Gastroesophageal sphincter (tissue), 4 donors: ENCODE measurements around the gene EML1. TPM values are rescaled to one million over a fixed set of nuclear protein-coding genes. Genes with fewer than 3 reads are reported as not detected.

Experiments used
- ATAC-seq: fragments of 150-250 bp; one replicate; pipeline ENCODE4 v1.9.1; 2016; ENCODE audit warnings: mild to moderate bottlenecking, moderate library complexity
- H3K27ac ChIP-seq, 4 donors: fragments of 200-600 bp; sonication (generic) in 3 of 4; 1 replicate in 3 of 4; 2 replicates in 1 of 4; pipeline ENCODE4 v1.5.1; 2016 to 2019
- H3K27me3 ChIP-seq: fragments of 200-600 bp; sonication (generic); one replicate; pipeline ENCODE4 v1.5.1; 2019
- H3K36me3 ChIP-seq, 2 donors: fragments of 200-600 bp; sonication (generic); one replicate each; pipeline ENCODE4 v1.5.1; 2019; ENCODE audit warnings: control low read depth in 1 of 2
- H3K4me1 ChIP-seq, 3 donors: fragments of 200-600 bp; sonication (generic); 1 replicate in 2 of 3; 2 replicates in 1 of 3; pipeline ENCODE4 v1.5.1; 2016 to 2019; ENCODE audit warnings: control low read depth in 2 of 3
- H3K4me3 ChIP-seq, 2 donors: fragments of 200-600 bp; sonication (generic); one replicate each; pipeline ENCODE4 v1.5.1; 2019; ENCODE audit warnings: mild to moderate bottlenecking in 1 of 2, moderate library complexity in 1 of 2
- H3K9me3 ChIP-seq, 3 donors: fragments of 200-600 bp; sonication (generic); one replicate each; pipeline ENCODE4 v1.5.1; 2017 to 2019; ENCODE audit warnings: control low read depth in 2 of 3
- CTCF ChIP-seq, 4 experiments: fragments of 200-600 bp in 2 of 4; fragments of 450-650 bp in 2 of 4; sonication (generic) in 1 of 4; IDR thresholded peaks; one replicate each; pipeline ENCODE4 v1.5.1; 2017 to 2019; ENCODE audit warnings: antibody characterized with exemption in 4 of 4, mild to moderate bottlenecking in 2 of 4, moderate library complexity in 2 of 4
- EP300 ChIP-seq: sonication (generic); formaldehyde crosslinking; IDR thresholded peaks from one replicate; pipeline ENCODE4 v1.6.1; 2017; ENCODE audit warnings: antibody characterized with exemption, mild to moderate bottlenecking
- POLR2A ChIP-seq, 2 donors: fragments of 450-650 bp; IDR thresholded peaks; one replicate each; pipeline ENCODE4 v1.6.1; 2017; ENCODE audit warnings: antibody characterized with exemption in 2 of 2, mild to moderate bottlenecking in 2 of 2, moderate library complexity in 1 of 2
- POLR2AphosphoS5 ChIP-seq: sonication (generic); formaldehyde crosslinking; IDR thresholded peaks from one replicate; pipeline ENCODE4 v1.6.1; 2017; ENCODE audit warnings: antibody characterized with exemption
- WGBS, 2 donors: methylation state at CpG; one replicate each; pipeline ENCODE4 v1.1.5; 2018; ENCODE audit warnings: low coverage in 1 of 2; 5-methylcytosine and 5-hydroxymethylcytosine counted together
- total RNA-seq, 4 donors: library from RNA; depleted of rRNA; stranded (reverse); fragments of >200 nt; gene quantifications; one replicate each; pipeline ENCODE4 v1.1.0, GENCODE V29; 2016

EML1 gene
- total RNA-seq, 4 donors from 2014 or later, result 121 to 206 (median 136) TPM

- Histone ChIP-seq H3K27me3 (no peaks in the 10 kb centered on the region), H3K9me3 (no peaks in the 10 kb centered on the region), H3K4me3 (no peak overlapping the region), H3K36me3 (no peaks in the 10 kb centered on the region), H3K27ac (peak overlapping the region in 3 of 4 donors; percentile 86 to 93 (median 90)), H3K4me1 (peaks cover 3 to 97% (median 58%) of the 10 kb centered on the region in 3 donors)
- WGBS, 2 donors, result 90% methylated on average over 11 of the region's 21 CpGs; no CpG with 5 or more reads in 1 of the 2 donors
- ATAC-seq, result no peak
- no peak for TF ChIP-seq POLR2A (IDR thresholded peaks at IDR 0.05)
- no peak for TF ChIP-seq EP300
- no peak for TF ChIP-seq CTCF (IDR thresholded peaks at IDR 0.05)
- TF ChIP-seq POLR2AphosphoS5, result no peak
Measured at GRCh38 chr14:99756796-99757195, 36.4 kb upstream of the EML1 start.

GRCh38 chr14:99757331-99758070, 35.7 kb upstream of the EML1 start:
- Histone ChIP-seq H3K9me3 (no peaks in the 10 kb centered on the region), H3K4me1 (peaks cover 0 to 90% (median 51%) of the 10 kb centered on the region in 3 donors), H3K36me3 (no peaks in the 10 kb centered on the region), H3K4me3 (no peak overlapping the region), H3K27me3 (no peaks in the 10 kb centered on the region), H3K27ac (peak overlapping the region in 3 of 4 donors; percentile 28 to 90 (median 86))
- TF ChIP-seq POLR2AphosphoS5, result peak; percentile 87
- no peak for TF ChIP-seq EP300
- WGBS, 2 donors, result 57 to 60% methylated on average over 6 to 12 of the region's 12 CpGs
- ATAC-seq, result no peak

- no peak for TF ChIP-seq POLR2A (IDR thresholded peaks at IDR 0.05)
- peak; percentile 66 for TF ChIP-seq POLR2AphosphoS5
- H3K4me3 ChIP-seq, result no peak overlapping the region
- no peaks in the 10 kb centered on the region for H3K9me3 ChIP-seq
- peaks cover 0 to 83% (median 43%) of the 10 kb centered on the region in 3 donors for H3K4me1 ChIP-seq
- H3K27ac ChIP-seq, result peak overlapping the region in 3 of 4 donors; percentile 28 to 90 (median 86)
- 73 to 88% methylated on average over 3 to 5 of the region's 11 CpGs for WGBS, 2 donors
- no peak for ATAC-seq
- H3K36me3 ChIP-seq, result peaks cover 0 to 2% of the 10 kb centered on the region in 2 donors
- no peaks in the 10 kb centered on the region for H3K27me3 ChIP-seq
Measured at GRCh38 chr14:99758121-99758821, 34.9 kb upstream of the EML1 start.

- Histone ChIP-seq H3K36me3 (peaks cover 0 to 7% of the 10 kb centered on the region in 2 donors), H3K27ac (peak overlapping the region in 2 of 4 donors; percentile 86 to 90), H3K4me3 (no peak overlapping the region), H3K27me3 (no peaks in the 10 kb centered on the region), H3K4me1 (peaks cover 0 to 75% (median 36%) of the 10 kb centered on the region in 3 donors), H3K9me3 (no peaks in the 10 kb centered on the region)
- WGBS, 2 donors, result 35 to 44% methylated on average over 2 of the region's 7 CpGs
- TF ChIP-seq POLR2A (IDR thresholded peaks at IDR 0.05) (no peak), CTCF (IDR thresholded peaks at IDR 0.05) (no peak), EP300 (no peak), POLR2AphosphoS5 (no peak)
- ATAC-seq, result no peak
Measured at GRCh38 chr14:99758872-99759545, 34.2 kb upstream of the EML1 start.

GRCh38 chr14:99759546-99759925, 33.7 kb upstream of the EML1 start:
- peak overlapping the region in 2 of 4 donors; percentile 86 to 90 for H3K27ac ChIP-seq
- 50 to 64% methylated on average over 2 to 4 of the region's 9 CpGs for WGBS, 2 donors
- peaks cover 0 to 70% (median 32%) of the 10 kb centered on the region in 3 donors for H3K4me1 ChIP-seq
- no peak overlapping the region for H3K4me3 ChIP-seq
- H3K9me3 ChIP-seq, result no peaks in the 10 kb centered on the region
- H3K27me3 ChIP-seq, result no peaks in the 10 kb centered on the region
- no peak for ATAC-seq
- peaks cover 0 to 7% of the 10 kb centered on the region in 2 donors for H3K36me3 ChIP-seq
- TF ChIP-seq POLR2AphosphoS5 (no peak), EP300 (no peak), CTCF (IDR thresholded peaks at IDR 0.05) (no peak)
